HCT116 (cell line): ENCODE data around the gene MRPS5. TPM values are rescaled to one million over a fixed set of nuclear protein-coding genes. Genes with fewer than 3 reads are reported as not detected.

ENCODE experiments used
- ATAC-seq: fragments of 200-7000 bp; cut with Tn5 transposase; 2 replicates; pipeline ENCODE4 v1.9.1; 2020; ENCODE audit warnings: mild to moderate bottlenecking, moderate library complexity
- BruUV-seq: library from RNA; stranded (reverse); fragments of 400-500 nt; replicated peaks from 2 replicates; lab custom pipeline; 2021; lab: Mats Ljungman, UMichigan
- CTCF ChIA-PET: fragments of 300-600 bp; sonication (Branson Sonifier 250); formaldehyde crosslinking; loops from one replicate; lab custom pipeline; 2021; ENCODE audit warnings: antibody characterized with exemption; lab: Charles Lee
- POLR2A ChIA-PET: fragments of 300-600, 350-600 bp; sonication (Branson Sonifier 250); formaldehyde crosslinking; loops from one replicate; lab custom pipeline; 2021; ENCODE audit warnings: antibody characterized with exemption; lab: Charles Lee
- RAD21 ChIA-PET, 2 experiments: fragments of 300-600 bp; sonication (Branson Sonifier 250); formaldehyde crosslinking; loops; one replicate each; lab custom pipeline; 2023; ENCODE audit warnings: low total read pairs in 2 of 2; ENCODE audit not compliant: uncharacterized antibody in 2 of 2, unreplicated experiment in 2 of 2, low non-redundant PET in 1 of 2; lab: Charles Lee
- DNase-seq: peaks from one replicate; pipeline ENCODE4 v3.0.0-alpha.2; 2010; ENCODE audit warnings: low read depth, low spot score
- H2AFZ ChIP-seq: fragments of 200-600 bp; shearing (Covaris generic), sonication (generic); 2 replicates; pipeline ENCODE4 v1.6.1; 2017; ENCODE audit warnings: low read depth, mixed run types, mixed read lengths, antibody characterized with exemption, low read length; ENCODE audit not compliant: poor library complexity, severe bottlenecking
- H3K27ac ChIP-seq: 2 replicates; pipeline ENCODE4 v1.5.1; 2012; ENCODE audit warnings: low read depth, low read length
- H3K27me3 ChIP-seq: fragments of 200-600 bp; sonication (generic); 2 replicates; pipeline ENCODE4 v1.6.1; 2016; ENCODE audit warnings: mixed run types, low read length, mixed read lengths; ENCODE audit not compliant: insufficient read depth
- H3K36me3 ChIP-seq, 2 experiments: fragments of 200-500 bp in 1 of 2; fragments of 200-600 bp in 1 of 2; sonication (Bioruptor generic) in 1 of 2; sonication (generic) in 1 of 2; 2 replicates each; pipeline versions ENCODE4 v1.5.1 to v1.6.1; 2014 to 2016; ENCODE audit warnings: low read length in 2 of 2, inconsistent platforms in 1 of 2, mixed read lengths in 1 of 2, mixed run types in 1 of 2; ENCODE audit not compliant: insufficient read depth in 2 of 2, control insufficient read depth in 1 of 2
- H3K4me1 ChIP-seq, 2 experiments: fragments of 200-600 bp in 1 of 2; sonication (generic) in 1 of 2; 2 replicates each; pipeline versions ENCODE4 v1.5.1 to v1.6.1; 2012 to 2017; ENCODE audit warnings: low read length in 2 of 2, inconsistent platforms in 1 of 2, mild to moderate bottlenecking in 1 of 2, mixed read lengths in 1 of 2, mixed run types in 1 of 2, moderate library complexity in 1 of 2; ENCODE audit not compliant: insufficient read depth in 2 of 2, control insufficient read depth in 1 of 2
- H3K4me2 ChIP-seq: fragments of 200-600 bp; sonication (generic); 2 replicates; pipeline ENCODE4 v1.6.1; 2017; ENCODE audit warnings: mixed run types, low read length, mixed read lengths
- H3K4me3 ChIP-seq, 2 experiments: fragments of 200-600 bp in 1 of 2; sonication (generic) in 1 of 2; replicated peaks in 1 of 2; 2 replicates each; pipeline ENCODE4 v1.5.1; 2011 to 2016; ENCODE audit warnings: low read length in 2 of 2, control low read depth in 1 of 2, low read depth in 1 of 2, mild to moderate bottlenecking in 1 of 2, mixed read lengths in 1 of 2, mixed run types in 1 of 2
- H3K79me2 ChIP-seq: fragments of 200-600 bp; sonication (generic); 2 replicates; pipeline ENCODE4 v1.6.1; 2017; ENCODE audit warnings: mild to moderate bottlenecking, mixed run types, low read length, moderate library complexity, mixed read lengths; ENCODE audit not compliant: insufficient read depth
- H3K9ac ChIP-seq: fragments of 200-600 bp; sonication (generic); 2 replicates; pipeline ENCODE4 v1.6.1; 2016; ENCODE audit warnings: low read length, mixed read lengths
- H3K9me2 ChIP-seq: fragments of 200-600 bp; sonication (generic), shearing (Covaris generic); 2 replicates; pipeline ENCODE4 v1.6.1; 2017; ENCODE audit warnings: mixed run types, mild to moderate bottlenecking, moderate library complexity; ENCODE audit not compliant: insufficient read depth
- H3K9me3 ChIP-seq, 2 experiments: fragments of 200-500 bp in 1 of 2; fragments of 200-600 bp in 1 of 2; sonication (Bioruptor generic) in 1 of 2; sonication (generic) in 1 of 2; 2 replicates each; pipeline ENCODE4 v1.6.1; 2014 to 2017; ENCODE audit warnings: low read length in 2 of 2, mixed read lengths in 2 of 2, inconsistent platforms in 1 of 2, low read depth in 1 of 2, mild to moderate bottlenecking in 1 of 2, mixed run types in 1 of 2, moderate library complexity in 1 of 2; ENCODE audit not compliant: control insufficient read depth in 1 of 2, insufficient read depth in 1 of 2
- H4K20me1 ChIP-seq: fragments of 200-600 bp; sonication (generic), shearing (Covaris generic); 2 replicates; pipeline ENCODE4 v1.6.1; 2017; ENCODE audit warnings: mixed run types, mild to moderate bottlenecking, moderate library complexity; ENCODE audit not compliant: insufficient read depth
- CBX3 ChIP-seq: IDR thresholded peaks from 2 replicates; pipeline ENCODE4 v1.6.1; 2012; ENCODE audit warnings: low read depth
- CEBPB ChIP-seq: IDR thresholded peaks from 2 replicates; pipeline ENCODE4 v1.6.1; 2012; ENCODE audit warnings: low read depth
- CTCF ChIP-seq, 3 experiments: fragments of 200-600 bp in 1 of 3; sonication (generic) in 1 of 3; IDR thresholded peaks in 2 of 3; conservative IDR thresholded peaks in 1 of 3; 2 replicates each; pipeline ENCODE4 v1.5.1; 2012 to 2017; ENCODE audit warnings: low read depth in 2 of 3, low read length in 2 of 3, antibody characterized with exemption in 1 of 3, borderline replicate concordance in 1 of 3, control low read depth in 1 of 3, mild to moderate bottlenecking in 1 of 3, mixed read lengths in 1 of 3, mixed run types in 1 of 3, moderate library complexity in 1 of 3; ENCODE audit not compliant: insufficient read depth in 1 of 3
- ELF1 ChIP-seq: IDR thresholded peaks from 2 replicates; pipeline ENCODE4 v1.6.1; 2012; ENCODE audit warnings: low read depth, borderline replicate concordance
- EZH2 ChIP-seq: fragments of 200-600 bp; sonication (generic); IDR thresholded peaks from 2 replicates; pipeline ENCODE4 v1.6.1; 2017; ENCODE audit warnings: antibody characterized with exemption, mixed run types
- FOSL1 ChIP-seq: IDR thresholded peaks from 2 replicates; pipeline ENCODE4 v1.6.1; 2012; ENCODE audit warnings: low read depth
- POLR2A ChIP-seq: IDR thresholded peaks from 2 replicates; pipeline ENCODE4 v1.7.0; 2011; ENCODE audit warnings: borderline replicate concordance; ENCODE audit not compliant: insufficient read depth, insufficient read length; ENCODE audit errors: extremely low read depth
- POLR2AphosphoS5 ChIP-seq: IDR thresholded peaks from 2 replicates; pipeline ENCODE4 v1.6.1; 2011; ENCODE audit warnings: mild to moderate bottlenecking, low read depth, low read length, moderate library complexity
- SIN3A ChIP-seq: IDR thresholded peaks from 2 replicates; pipeline ENCODE4 v1.6.1; 2012; ENCODE audit warnings: low read depth
- SRF ChIP-seq: IDR thresholded peaks from 2 replicates; pipeline ENCODE4 v1.6.1; 2012; ENCODE audit warnings: low read depth
- TCF7L2 ChIP-seq: IDR thresholded peaks from 2 replicates; pipeline ENCODE4 v1.7.0; 2011; ENCODE audit warnings: borderline replicate concordance, inconsistent platforms; ENCODE audit not compliant: insufficient read depth, insufficient read length; ENCODE audit errors: extremely low read depth
- ZBTB33 ChIP-seq: IDR thresholded peaks from 2 replicates; pipeline ENCODE4 v1.6.1; 2011; ENCODE audit warnings: mild to moderate bottlenecking, low read length, moderate library complexity; ENCODE audit not compliant: insufficient replicate concordance; ENCODE audit errors: extremely low read depth
- ZNF274 ChIP-seq: fragments of 200-500 bp; sonication (Bioruptor generic); IDR thresholded peaks from 2 replicates; pipeline ENCODE4 v1.6.1; 2014; ENCODE audit warnings: mild to moderate bottlenecking, low read depth, low read length, inconsistent platforms
- intact Hi-C: fragments of 100-400 bp; cut with micrococcal nuclease; formaldehyde crosslinking; loops from 2 replicates; pipeline ENCODE4 v1.10.0; 2022
- total RNA-seq: library from RNA; stranded (reverse); gene quantifications from one replicate; pipeline ENCODE4 v1.2.1, GENCODE V29; 2021; ENCODE audit not compliant: unreplicated experiment

Gene MRPS5
- total RNA-seq, 1 experiment from 2014 or later, result 70.6 TPM

- Histone ChIP-seq H2AFZ (no peak overlapping the region), H3K27me3 (0 out of 2 replicates have a peak, but pooled peaks cover 4% of the 10 kb centered on the region), H3K4me1 (no peaks in the 10 kb centered on the region), H3K27ac (no peak overlapping the region), H3K9me2 (no peaks in the 10 kb centered on the region), H3K79me2 (no peaks in the 10 kb centered on the region), H3K36me3 (no peaks in the 10 kb centered on the region), H4K20me1 (no peaks in the 10 kb centered on the region), H3K4me2 (no peak overlapping the region), H3K9me3 (no peaks in the 10 kb centered on the region), H3K4me3 (no peak overlapping the region), H3K9ac (no peak overlapping the region)
- DNase-seq, result no peak
- ChIA-PET POLR2A (no interaction called here), CTCF (no interaction called here), RAD21 (no interaction called here)
- no TSS peak for BruUV-seq
- ATAC-seq, result no peak
- intact Hi-C loops, result no loop called here
- TF ChIP-seq POLR2AphosphoS5 (no peak), FOSL1 (no peak), SRF (no peak), POLR2A (no peak), EZH2 (no peak), CTCF (IDR thresholded peaks at IDR 0.05 in 2 of 3, conservative IDR thresholded peaks at IDR 0.05 in 1 of 3; ENCODE audit: borderline replicate concordance in 1 of 3, insufficient read depth in 1 of 3, low read depth in 2 of 3, low read length in 2 of 3) (no peak), CEBPB (no peak), SIN3A (no peak), CBX3 (no peak), ZBTB33 (no peak), ZNF274 (no peak), ELF1 (no peak), TCF7L2 (no peak)
Observed at GRCh38 chr2:95041824-95042442, 79.7 kb downstream of the MRPS5 start.
